ENCODE measurements around the gene RAB29. TPM values are rescaled to one million over a fixed set of nuclear protein-coding genes. Genes with fewer than 3 reads are reported as not detected.
"Not testable (repeated sequence)": the region's sequence is repeated elsewhere in the genome, so short reads cannot be mapped to it uniquely, and the experiment has no call there.

Gene RAB29
- total RNA-seq, 1 experiment from 2014 or later = 11.0 TPM

DNA sequence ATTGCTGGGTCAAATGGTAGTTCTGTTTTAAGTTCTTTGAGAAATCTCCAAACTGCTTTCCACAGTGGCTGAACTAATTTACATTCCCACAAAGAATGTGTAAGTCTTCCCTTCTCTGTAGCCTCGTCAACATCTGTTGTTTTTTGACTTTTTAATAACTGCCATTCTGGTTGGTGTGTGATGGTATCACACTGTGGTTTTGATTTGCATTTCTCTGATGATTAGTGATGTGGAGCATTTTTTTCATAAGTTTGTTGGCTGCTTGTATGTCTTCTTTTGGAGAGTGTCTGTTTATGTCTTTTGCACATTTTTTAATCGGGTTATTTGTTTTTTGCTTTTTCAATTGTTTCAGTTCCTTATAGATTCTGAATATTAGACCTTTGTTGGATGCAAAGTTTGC lies 48.0 kb upstream of the RAB29 start:
- POLR2A ChIA-PET; H3K4me3 Mint-ChIP-seq; CTCF ChIA-PET; ATAC-seq; H3K27me3 Mint-ChIP-seq (ENCODE audit: low read depth); H3K9me3 Mint-ChIP-seq; DNase-seq (ENCODE audit: low spot score); H3K27ac Mint-ChIP-seq; H3K36me3 Mint-ChIP-seq: not testable (repeated sequence)
- peaks cover 17% of the 10 kb centered on the region for H3K4me1 Mint-ChIP-seq

DNA sequence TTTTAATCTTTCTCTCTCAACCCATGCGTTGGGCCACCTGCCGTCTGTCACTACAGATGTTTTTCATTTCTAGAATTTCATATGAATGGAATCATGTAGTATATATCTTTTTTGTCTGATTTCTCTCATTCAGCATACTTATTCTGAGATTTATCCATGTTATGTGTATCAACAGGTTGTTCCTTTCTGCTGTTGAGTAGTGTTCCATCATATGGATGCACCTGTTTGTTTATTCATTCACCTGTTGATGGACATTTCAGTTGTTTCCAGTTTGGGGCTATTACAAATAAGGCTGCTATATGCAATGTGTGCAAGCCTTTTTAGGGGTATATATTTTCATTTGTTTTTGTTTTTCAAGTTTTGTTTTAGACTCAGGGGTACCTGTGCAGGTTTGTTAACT lies 47.1 kb upstream of the RAB29 start:
- TF ChIP-seq PRRX2 (CRISPR knock-in tag; IDR thresholded peaks at IDR 0.05) = no peak
- TF ChIP-seq NR1H2 (CRISPR knock-in tag; IDR thresholded peaks at IDR 0.05) = no peak
- TF ChIP-seq, protein P1, sequence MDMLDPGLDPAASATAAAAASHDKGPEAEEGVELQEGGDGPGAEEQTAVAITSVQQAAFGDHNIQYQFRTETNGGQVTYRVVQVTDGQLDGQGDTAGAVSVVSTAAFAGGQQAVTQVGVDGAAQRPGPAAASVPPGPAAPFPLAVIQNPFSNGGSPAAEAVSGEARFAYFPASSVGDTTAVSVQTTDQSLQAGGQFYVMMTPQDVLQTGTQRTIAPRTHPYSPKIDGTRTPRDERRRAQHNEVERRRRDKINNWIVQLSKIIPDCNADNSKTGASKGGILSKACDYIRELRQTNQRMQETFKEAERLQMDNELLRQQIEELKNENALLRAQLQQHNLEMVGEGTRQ (CRISPR knock-in tag; IDR thresholded peaks at IDR 0.05) = no peak
- TF ChIP-seq, protein P2, sequence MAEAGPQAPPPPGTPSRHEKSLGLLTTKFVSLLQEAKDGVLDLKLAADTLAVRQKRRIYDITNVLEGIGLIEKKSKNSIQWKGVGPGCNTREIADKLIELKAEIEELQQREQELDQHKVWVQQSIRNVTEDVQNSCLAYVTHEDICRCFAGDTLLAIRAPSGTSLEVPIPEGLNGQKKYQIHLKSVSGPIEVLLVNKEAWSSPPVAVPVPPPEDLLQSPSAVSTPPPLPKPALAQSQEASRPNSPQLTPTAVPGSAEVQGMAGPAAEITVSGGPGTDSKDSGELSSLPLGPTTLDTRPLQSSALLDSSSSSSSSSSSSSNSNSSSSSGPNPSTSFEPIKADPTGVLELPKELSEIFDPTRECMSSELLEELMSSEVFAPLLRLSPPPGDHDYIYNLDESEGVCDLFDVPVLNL (CRISPR knock-in tag; IDR thresholded peaks at IDR 0.05; ENCODE audit: borderline replicate concordance, low read depth) = no peak
- Mint-ChIP-seq H3K9me3 (peaks cover 6% of the 10 kb centered on the region; the same call in 1 of the 2 replicates), H3K27me3 (ENCODE audit: low read depth) (peaks cover 3% of the 10 kb centered on the region; the same call in 1 of the 2 replicates), H3K4me1 (peaks cover 11% of the 10 kb centered on the region), H3K36me3 (no peaks in the 10 kb centered on the region), H3K4me3 (no peak overlapping the region), H3K27ac (no peak overlapping the region)
- POLR2A ChIA-PET = no interaction called here
- no peak for DNase-seq (ENCODE audit: low spot score)
- ATAC-seq = no peak
- CTCF ChIA-PET = no interaction called here

DNA sequence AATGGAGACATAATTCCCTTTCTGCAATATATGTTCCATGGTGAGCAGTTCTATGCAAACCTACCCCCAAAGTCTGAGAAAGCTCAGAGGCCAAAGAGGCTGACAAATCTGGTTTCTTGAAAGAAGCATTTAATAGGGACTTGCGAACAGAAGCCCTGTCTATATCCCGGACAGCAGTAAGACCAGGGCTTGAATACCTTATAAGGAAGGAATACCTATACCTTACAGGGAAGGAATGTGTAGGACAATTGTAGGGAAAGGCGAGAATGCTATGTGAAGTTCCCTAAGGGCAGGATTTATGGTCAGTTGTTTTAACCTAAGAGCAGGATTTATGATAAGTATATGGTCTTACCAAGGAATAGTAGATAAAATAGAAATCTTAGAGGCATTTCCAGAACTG lies 42.7 kb upstream of the RAB29 start:
- H3K27me3 Mint-ChIP-seq (ENCODE audit: low read depth) = peaks cover 16% of the 10 kb centered on the region; the same call in 1 of the 2 replicates
- ATAC-seq (no peak), DNase-seq (ENCODE audit: low spot score) (no peak)
- H3K36me3 Mint-ChIP-seq = no peaks in the 10 kb centered on the region
- ChIA-PET POLR2A (no interaction called here), CTCF (interaction anchor here (0.9 to 2.1 kb wide), 2 partner anchors 159 kb away, joined by 3 to 6 read pairs; no protein-coding TSS in a partner anchor)
- H3K4me1 Mint-ChIP-seq = peaks cover 11% of the 10 kb centered on the region
- no peaks in the 10 kb centered on the region for H3K9me3 Mint-ChIP-seq
- H3K4me3 Mint-ChIP-seq = no peak overlapping the region
- H3K27ac Mint-ChIP-seq = no peak overlapping the region; the same call in 1 of the 2 replicates
- TF ChIP-seq, protein P3, sequence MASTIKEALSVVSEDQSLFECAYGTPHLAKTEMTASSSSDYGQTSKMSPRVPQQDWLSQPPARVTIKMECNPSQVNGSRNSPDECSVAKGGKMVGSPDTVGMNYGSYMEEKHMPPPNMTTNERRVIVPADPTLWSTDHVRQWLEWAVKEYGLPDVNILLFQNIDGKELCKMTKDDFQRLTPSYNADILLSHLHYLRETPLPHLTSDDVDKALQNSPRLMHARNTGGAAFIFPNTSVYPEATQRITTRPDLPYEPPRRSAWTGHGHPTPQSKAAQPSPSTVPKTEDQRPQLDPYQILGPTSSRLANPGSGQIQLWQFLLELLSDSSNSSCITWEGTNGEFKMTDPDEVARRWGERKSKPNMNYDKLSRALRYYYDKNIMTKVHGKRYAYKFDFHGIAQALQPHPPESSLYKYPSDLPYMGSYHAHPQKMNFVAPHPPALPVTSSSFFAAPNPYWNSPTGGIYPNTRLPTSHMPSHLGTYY (CRISPR knock-in tag; IDR thresholded peaks at IDR 0.05) = no peak
- TF ChIP-seq HMGA2 (CRISPR knock-in tag; IDR thresholded peaks at IDR 0.05) = no peak
- TF ChIP-seq, protein P4, sequence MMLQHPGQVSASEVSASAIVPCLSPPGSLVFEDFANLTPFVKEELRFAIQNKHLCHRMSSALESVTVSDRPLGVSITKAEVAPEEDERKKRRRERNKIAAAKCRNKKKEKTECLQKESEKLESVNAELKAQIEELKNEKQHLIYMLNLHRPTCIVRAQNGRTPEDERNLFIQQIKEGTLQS (CRISPR knock-in tag; conservative IDR thresholded peaks at IDR 0.05) = no peak
- TF ChIP-seq, protein P5, sequence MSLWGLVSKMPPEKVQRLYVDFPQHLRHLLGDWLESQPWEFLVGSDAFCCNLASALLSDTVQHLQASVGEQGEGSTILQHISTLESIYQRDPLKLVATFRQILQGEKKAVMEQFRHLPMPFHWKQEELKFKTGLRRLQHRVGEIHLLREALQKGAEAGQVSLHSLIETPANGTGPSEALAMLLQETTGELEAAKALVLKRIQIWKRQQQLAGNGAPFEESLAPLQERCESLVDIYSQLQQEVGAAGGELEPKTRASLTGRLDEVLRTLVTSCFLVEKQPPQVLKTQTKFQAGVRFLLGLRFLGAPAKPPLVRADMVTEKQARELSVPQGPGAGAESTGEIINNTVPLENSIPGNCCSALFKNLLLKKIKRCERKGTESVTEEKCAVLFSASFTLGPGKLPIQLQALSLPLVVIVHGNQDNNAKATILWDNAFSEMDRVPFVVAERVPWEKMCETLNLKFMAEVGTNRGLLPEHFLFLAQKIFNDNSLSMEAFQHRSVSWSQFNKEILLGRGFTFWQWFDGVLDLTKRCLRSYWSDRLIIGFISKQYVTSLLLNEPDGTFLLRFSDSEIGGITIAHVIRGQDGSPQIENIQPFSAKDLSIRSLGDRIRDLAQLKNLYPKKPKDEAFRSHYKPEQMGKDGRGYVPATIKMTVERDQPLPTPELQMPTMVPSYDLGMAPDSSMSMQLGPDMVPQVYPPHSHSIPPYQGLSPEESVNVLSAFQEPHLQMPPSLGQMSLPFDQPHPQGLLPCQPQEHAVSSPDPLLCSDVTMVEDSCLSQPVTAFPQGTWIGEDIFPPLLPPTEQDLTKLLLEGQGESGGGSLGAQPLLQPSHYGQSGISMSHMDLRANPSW (CRISPR knock-in tag; conservative IDR thresholded peaks at IDR 0.05; ENCODE audit: low read depth) = no peak
- TF ChIP-seq, protein P6, sequence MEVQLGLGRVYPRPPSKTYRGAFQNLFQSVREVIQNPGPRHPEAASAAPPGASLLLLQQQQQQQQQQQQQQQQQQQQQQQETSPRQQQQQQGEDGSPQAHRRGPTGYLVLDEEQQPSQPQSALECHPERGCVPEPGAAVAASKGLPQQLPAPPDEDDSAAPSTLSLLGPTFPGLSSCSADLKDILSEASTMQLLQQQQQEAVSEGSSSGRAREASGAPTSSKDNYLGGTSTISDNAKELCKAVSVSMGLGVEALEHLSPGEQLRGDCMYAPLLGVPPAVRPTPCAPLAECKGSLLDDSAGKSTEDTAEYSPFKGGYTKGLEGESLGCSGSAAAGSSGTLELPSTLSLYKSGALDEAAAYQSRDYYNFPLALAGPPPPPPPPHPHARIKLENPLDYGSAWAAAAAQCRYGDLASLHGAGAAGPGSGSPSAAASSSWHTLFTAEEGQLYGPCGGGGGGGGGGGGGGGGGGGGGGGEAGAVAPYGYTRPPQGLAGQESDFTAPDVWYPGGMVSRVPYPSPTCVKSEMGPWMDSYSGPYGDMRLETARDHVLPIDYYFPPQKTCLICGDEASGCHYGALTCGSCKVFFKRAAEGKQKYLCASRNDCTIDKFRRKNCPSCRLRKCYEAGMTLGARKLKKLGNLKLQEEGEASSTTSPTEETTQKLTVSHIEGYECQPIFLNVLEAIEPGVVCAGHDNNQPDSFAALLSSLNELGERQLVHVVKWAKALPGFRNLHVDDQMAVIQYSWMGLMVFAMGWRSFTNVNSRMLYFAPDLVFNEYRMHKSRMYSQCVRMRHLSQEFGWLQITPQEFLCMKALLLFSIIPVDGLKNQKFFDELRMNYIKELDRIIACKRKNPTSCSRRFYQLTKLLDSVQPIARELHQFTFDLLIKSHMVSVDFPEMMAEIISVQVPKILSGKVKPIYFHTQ (CRISPR knock-in tag; IDR thresholded peaks at IDR 0.05) = no peak
- TF ChIP-seq, protein P7, sequence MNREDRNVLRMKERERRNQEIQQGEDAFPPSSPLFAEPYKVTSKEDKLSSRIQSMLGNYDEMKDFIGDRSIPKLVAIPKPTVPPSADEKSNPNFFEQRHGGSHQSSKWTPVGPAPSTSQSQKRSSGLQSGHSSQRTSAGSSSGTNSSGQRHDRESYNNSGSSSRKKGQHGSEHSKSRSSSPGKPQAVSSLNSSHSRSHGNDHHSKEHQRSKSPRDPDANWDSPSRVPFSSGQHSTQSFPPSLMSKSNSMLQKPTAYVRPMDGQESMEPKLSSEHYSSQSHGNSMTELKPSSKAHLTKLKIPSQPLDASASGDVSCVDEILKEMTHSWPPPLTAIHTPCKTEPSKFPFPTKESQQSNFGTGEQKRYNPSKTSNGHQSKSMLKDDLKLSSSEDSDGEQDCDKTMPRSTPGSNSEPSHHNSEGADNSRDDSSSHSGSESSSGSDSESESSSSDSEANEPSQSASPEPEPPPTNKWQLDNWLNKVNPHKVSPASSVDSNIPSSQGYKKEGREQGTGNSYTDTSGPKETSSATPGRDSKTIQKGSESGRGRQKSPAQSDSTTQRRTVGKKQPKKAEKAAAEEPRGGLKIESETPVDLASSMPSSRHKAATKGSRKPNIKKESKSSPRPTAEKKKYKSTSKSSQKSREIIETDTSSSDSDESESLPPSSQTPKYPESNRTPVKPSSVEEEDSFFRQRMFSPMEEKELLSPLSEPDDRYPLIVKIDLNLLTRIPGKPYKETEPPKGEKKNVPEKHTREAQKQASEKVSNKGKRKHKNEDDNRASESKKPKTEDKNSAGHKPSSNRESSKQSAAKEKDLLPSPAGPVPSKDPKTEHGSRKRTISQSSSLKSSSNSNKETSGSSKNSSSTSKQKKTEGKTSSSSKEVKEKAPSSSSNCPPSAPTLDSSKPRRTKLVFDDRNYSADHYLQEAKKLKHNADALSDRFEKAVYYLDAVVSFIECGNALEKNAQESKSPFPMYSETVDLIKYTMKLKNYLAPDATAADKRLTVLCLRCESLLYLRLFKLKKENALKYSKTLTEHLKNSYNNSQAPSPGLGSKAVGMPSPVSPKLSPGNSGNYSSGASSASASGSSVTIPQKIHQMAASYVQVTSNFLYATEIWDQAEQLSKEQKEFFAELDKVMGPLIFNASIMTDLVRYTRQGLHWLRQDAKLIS (CRISPR knock-in tag; IDR thresholded peaks at IDR 0.05; ENCODE audit: borderline replicate concordance) = no peak
- TF ChIP-seq FOXP1 (CRISPR knock-in tag; IDR thresholded peaks at IDR 0.05; ENCODE audit: borderline replicate concordance) = no peak
- no peak for TF ChIP-seq NFATC4 (CRISPR knock-in tag; IDR thresholded peaks at IDR 0.05)
- TF ChIP-seq RORB (CRISPR knock-in tag; IDR thresholded peaks at IDR 0.05) = no peak
- TF ChIP-seq GRHL2 (CRISPR knock-in tag; IDR thresholded peaks at IDR 0.05; ENCODE audit: insufficient replicate concordance, severe bottlenecking) = no peak
- TF ChIP-seq, protein P8, sequence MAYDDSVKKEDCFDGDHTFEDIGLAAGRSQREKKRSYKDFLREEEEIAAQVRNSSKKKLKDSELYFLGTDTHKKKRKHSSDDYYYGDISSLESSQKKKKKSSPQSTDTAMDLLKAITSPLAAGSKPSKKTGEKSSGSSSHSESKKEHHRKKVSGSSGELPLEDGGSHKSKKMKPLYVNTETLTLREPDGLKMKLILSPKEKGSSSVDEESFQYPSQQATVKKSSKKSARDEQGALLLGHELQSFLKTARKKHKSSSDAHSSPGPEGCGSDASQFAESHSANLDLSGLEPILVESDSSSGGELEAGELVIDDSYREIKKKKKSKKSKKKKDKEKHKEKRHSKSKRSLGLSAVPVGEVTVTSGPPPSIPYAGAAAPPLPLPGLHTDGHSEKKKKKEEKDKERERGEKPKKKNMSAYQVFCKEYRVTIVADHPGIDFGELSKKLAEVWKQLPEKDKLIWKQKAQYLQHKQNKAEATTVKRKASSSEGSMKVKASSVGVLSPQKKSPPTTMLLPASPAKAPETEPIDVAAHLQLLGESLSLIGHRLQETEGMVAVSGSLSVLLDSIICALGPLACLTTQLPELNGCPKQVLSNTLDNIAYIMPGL (CRISPR knock-in tag; IDR thresholded peaks at IDR 0.05) = no peak

All from WTC11 (cell line).